Adrenal gland (tissue), 5 donors: Measurements from ENCODE around the gene HDAC11.

Experiments
- CTCF ChIP-seq, 6 experiments: fragments of 450-650 bp in 4 of 6; fragments of 200-600 bp in 2 of 6; sonication (generic) in 1 of 6; IDR thresholded peaks; 1 replicate in 5 of 6; 2 replicates in 1 of 6; pipeline versions ENCODE4 v1.5.1 to v1.8.0; 2016 to 2021; ENCODE audit warnings: antibody characterized with exemption in 6 of 6, mild to moderate bottlenecking in 2 of 6, moderate library complexity in 1 of 6
- POLR2A ChIP-seq, 2 donors: fragments of 450-650 bp; IDR thresholded peaks; one replicate each; pipeline ENCODE4 v1.6.1; 2017; ENCODE audit warnings: antibody characterized with exemption in 2 of 2, mild to moderate bottlenecking in 2 of 2, moderate library complexity in 1 of 2
- donor health status: DM: no; HTN: no; CAD: no.

- TF ChIP-seq CTCF (IDR thresholded peaks at IDR 0.05) (no peak), POLR2A (IDR thresholded peaks at IDR 0.05) (no peak)
Measured at GRCh38 chr3:13501958-13502790, 22.1 kb downstream of the HDAC11 start.
